GM18861 (cell line): ENCODE data around the gene HSPA12B.
A peak's percentile ranks its signal among the peaks of the same experiment; 100 is the strongest.

Source experiments
- ATAC-seq: cut with Tn5 transposase; IDR thresholded peaks from one replicate; pipeline ENCODE4 v1.9.1; 2021; ENCODE audit not compliant: unreplicated experiment

Gene HSPA12B

DNA sequence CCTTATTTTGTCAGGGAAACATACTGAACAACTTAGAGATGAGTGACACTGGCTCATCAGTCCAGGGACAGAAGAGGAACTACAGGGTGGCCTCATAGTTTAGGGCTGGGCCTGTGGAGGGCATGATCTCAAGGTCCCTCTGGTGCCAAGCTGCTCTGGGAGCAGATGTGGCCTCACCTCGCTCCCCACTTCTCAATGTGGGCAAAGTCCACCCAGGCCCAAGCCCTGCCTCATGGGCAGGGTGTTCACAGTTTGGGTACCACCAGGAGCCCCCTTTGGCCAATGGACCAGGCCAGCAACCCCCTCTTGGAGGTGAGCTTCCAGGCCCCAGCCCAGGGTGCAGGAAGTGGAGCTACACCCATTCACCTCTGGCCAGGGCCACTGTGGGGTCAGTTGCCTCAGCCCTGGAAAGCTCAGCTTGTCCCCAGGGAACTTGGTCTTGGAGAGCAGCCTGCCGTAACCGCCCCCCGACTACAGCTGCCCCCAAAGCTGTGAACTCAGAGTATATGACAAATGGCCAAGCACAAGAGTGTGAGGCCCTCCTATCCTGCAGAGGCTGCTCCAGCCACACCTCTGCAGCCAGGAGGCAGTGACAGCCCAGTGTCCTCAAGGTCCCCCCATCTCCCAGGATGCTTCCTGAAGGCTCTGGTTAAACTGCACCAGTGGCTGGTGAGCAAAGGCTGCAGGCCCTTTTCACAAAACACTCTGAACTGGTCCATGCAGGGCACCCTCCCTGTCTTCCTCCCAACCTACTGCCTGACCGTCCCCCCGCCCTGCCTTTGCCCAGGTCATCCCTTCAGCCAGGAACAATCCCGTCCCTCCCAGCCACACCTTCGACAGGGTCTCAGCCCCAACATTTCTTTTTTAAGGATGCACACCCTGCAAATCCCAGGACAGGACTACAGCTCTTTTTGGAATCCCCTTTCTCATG, 31.5 kb downstream of the HSPA12B start:
- ATAC-seq = no peak

GRCh38 chr20:3764659-3765058, 32.2 kb downstream of the HSPA12B start:
- no peak for ATAC-seq

- no peak for ATAC-seq
Measured at GRCh38 chr20:3765171-3765882, 32.8 kb downstream of the HSPA12B start.

- no peak for ATAC-seq
Measured at GRCh38 chr20:3766422-3767109, 34.1 kb downstream of the HSPA12B start.

GRCh38 chr20:3767110-3767426, 34.6 kb downstream of the HSPA12B start:
- ATAC-seq = no peak

- peak; percentile 93 for ATAC-seq
Measured at GRCh38 chr20:3767427-3768341, 35.2 kb downstream of the HSPA12B start, which contains the start of gene ADISSP. Gene ADISSP, minus strand, starts transcription at chr20:3767753. Its CDS starts 7,653 bp downstream, at chr20:3760100.

DNA sequence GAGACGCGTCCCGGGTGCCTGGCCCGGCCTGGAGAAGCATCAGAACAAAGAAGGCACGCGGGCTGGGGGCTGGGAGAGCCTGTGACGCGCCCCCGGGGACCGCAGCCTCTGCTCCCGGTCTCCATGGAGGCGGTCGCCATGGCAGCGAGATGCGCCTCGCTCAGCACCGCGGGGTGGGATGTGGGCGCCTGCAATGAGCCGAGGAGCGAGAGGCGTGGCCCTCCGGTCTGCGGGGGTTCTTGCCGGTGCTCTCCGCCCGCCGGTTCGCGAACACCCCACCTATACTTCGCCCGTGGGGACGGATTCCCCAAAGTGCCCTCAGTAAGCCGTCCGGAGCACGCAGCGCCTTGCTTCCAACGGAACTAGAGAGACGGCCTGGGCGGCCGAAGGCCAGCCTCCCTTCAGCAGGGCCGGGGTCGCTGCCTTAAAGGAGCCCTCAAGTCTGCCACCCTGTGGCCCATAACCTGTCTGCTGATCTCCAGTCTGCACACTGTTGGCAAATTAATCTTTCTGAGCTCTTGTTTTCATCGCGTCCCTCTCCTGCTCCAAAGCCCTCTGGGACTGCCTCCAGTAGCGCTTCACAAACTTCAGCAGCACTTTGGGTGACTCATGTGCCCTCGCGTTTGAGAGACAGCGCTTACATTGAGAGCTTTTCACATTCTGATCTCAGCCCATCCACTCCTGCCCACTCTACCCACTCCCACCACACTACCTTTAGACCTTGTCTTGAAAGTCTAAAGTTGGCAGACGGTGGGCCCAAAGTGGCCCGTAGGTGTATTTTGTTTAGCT, 36.1 kb downstream of the HSPA12B start:
- ATAC-seq = no peak

DNA sequence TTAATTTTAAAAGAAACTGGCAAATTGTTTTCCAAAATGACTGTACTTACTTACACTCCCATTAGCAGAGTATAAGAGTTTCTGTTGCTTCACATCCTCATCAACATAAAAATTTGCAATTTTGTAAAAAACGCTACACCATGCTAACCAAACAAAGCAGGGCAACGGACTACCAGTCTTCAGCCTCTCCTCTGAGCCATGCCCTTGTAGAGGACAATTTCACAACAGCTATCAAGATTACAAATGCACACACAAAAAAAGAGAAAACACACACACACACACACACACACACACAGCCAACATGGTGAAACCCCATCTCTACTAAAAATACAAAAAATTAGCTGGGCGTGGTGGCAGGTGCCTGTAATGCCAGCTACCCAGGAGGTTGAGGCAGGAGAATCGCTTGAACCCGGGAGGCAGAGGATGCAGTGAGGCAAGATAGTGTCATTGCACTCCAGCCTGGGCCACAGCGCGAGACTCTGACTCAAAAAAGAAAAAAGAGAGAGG, 39.1 kb downstream of the HSPA12B start:
- no peak for ATAC-seq

GRCh38 chr20:3775457-3776108, 43.1 kb downstream of the HSPA12B start:
- ATAC-seq = no peak

GRCh38 chr20:3777381-3777715, 44.9 kb downstream of the HSPA12B start:
- ATAC-seq = no peak

DNA sequence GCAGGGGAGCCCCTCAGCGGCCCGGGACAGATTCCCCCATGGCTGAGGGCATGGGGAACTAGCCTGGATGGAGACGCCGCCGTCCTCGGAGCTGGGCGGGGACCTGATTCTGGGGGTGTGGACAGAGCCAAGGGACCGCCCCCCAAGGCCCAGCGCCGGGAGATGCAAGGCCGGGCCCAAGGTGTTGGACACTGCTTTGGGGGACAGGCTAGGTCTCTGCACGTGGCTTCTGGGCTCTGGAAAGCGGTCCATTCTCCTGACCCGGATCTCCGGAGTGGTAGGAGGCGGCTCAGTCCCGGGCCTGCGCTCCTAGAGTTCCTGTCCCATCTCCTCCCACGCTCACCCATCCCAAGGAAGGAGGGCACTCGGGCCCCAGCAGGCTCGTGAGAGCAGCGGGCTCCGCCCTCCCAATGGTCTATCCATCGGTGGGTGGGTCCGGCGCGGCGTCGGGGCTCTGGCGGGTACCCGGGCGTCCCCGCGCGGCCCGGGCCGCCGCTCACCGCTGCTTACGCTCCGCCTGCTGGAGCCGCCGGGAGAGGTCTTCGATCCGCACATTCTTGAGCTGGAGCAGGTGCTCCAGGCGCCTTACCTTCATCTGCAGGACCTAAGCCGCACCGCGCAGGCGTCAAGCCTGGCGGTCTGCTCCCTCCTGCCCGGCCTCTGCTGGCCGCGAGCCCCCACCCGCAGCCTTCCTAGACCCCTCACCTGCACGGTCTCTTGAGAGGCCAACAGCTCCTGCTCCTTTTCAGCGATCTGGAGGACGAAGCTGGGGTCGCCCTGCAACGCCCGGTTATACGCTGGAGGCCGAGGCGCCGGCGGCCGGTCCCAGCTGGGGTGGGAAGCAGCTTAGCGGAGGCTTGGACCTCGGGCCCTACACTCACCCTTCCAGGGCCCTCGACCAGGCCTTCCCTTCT, 45.5 kb downstream of the HSPA12B start:
- no peak for ATAC-seq

GRCh38 chr20:3778976-3779375, 46.5 kb downstream of the HSPA12B start:
- ATAC-seq = no peak

DNA sequence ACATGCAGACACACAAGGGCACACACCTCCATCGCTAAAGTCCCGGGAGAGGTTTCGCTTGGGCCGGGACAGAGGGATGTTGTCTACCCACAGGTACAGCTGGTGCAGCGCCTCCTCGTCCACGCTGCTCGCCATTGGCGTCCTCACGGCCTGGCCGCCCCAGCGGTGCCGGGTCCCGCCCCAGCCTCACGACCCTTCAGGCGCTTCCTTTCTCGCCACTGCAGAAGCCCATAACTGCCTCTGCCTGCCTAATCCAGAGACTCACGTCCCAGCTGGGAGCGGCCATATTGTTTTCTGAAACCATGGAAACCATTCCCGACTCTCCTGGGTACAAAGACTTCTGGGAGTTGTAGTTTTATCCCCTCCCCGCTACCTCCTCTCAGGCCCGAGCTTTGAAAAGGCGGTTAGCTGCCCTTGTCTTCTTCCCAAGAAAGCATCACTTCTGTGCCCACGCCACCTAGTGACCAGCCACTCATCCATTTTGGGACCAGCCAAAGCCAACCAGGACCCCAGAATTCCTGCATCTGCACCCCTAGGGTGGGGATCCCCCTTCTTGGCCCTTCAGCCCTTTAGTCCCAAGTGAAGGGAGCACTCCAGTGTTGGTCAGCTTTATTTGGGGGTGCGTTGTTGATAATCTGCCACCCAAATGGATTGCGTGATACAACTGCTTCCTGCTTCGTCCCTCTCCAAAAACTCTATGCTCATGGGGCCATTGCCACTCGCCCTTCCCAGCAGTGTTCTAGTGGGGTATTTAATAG, 48.8 kb downstream of the HSPA12B start, which contains the start of gene SPEF1:
SPEF1 (minus strand) TSS at position 296 of the 758 bp plus-strand sequence; CDS start at position 135, 161 bp downstream.
- ATAC-seq = no peak

DNA sequence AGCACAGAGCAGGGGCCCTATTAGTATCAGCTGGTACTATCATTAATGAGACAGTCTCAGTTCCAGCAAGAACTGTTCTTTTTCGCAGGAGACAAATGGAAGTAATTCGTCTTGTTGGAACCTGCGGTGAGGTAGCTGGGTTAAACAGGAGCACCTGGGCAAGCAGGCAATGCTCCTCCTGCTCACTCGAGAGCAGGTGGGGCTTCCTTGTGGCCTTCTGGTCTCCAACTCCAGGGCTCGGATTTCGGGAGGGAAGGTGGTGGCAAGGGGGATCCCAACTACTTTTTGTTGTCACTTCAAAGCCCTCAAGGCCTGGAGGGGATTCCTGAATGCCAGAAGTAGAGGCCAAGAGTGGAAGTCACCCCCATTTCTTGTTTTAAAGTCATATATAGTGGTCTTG, 50.1 kb downstream of the HSPA12B start:
- ATAC-seq = no peak

GRCh38 chr20:3783068-3783489, 50.6 kb downstream of the HSPA12B start:
- no peak for ATAC-seq

DNA sequence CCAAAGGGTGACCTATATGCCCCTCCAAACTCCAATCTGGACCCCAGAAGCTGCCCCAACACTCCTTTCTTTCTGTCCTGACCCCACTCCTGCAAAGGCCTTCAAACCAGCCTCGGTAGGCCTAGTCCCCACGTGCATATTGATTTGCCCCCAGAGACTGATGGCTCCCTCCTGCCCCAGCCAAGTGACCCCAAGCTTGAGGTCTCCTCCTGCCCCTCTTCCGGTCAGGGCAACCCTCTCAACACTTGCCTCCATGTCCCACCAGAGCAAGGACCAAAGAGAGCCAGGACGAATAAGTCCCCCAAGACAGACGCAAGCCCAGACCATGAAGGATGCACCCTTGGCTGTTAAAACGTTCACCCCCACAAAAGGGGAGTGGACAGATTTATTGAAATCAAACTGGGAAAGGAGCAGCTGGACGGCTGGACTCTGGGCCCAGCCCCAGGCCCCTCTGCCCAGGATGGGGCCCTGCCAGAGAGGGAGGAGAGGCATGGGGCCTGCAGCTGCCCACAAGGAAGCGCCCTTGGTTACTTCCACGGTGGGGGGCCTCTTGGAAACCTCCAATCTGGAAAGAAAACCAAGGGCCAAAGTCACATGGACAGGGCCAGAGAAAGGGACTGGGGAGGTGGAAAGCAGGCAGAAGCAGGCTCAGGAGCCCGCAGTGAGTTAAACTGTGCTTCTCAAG, 51.2 kb downstream of the HSPA12B start:
- no peak for ATAC-seq
